HepG2 (cell line): ENCODE data around the gene VPS25. TPM values are rescaled to one million over a fixed set of nuclear protein-coding genes. Genes with fewer than 3 reads are reported as not detected.

ENCODE experiments used
- CCDC6 ChIP-seq: sonication (generic); formaldehyde crosslinking; IDR thresholded peaks from 2 replicates; pipeline ENCODE4 v1.8.1; 2022; ENCODE audit warnings: mild to moderate bottlenecking, missing genetic modification reagents, moderate library complexity
- DMTF1 ChIP-seq: sonication (generic); formaldehyde crosslinking; IDR thresholded peaks from 2 replicates; pipeline ENCODE4 v1.4.0; 2020; ENCODE audit warnings: mild to moderate bottlenecking, missing genetic modification reagents
- HIVEP1 ChIP-seq: sonication (generic); formaldehyde crosslinking; IDR thresholded peaks from 2 replicates; pipeline ENCODE4 v1.4.0; 2020; ENCODE audit warnings: mild to moderate bottlenecking, missing genetic modification reagents
- HNRNPK ChIP-seq: fragments of 200-400 bp; formaldehyde crosslinking; IDR thresholded peaks from 2 replicates; pipeline ENCODE4 v1.6.1; 2018; ENCODE audit warnings: low read length, low read depth, moderate library complexity, mild to moderate bottlenecking; ENCODE audit not compliant: poor library complexity, severe bottlenecking
- KIAA2018 ChIP-seq: sonication (generic); formaldehyde crosslinking; IDR thresholded peaks from 2 replicates; pipeline ENCODE4 v1.5.0; 2020; ENCODE audit warnings: mild to moderate bottlenecking, missing genetic modification reagents, borderline replicate concordance
- KLF6 ChIP-seq: IDR thresholded peaks from 2 replicates; pipeline ENCODE4 v1.8.0; 2016; ENCODE audit warnings: missing biosample characterization, missing genetic modification reagents
- ZNF501 ChIP-seq: sonication (generic); formaldehyde crosslinking; IDR thresholded peaks from 2 replicates; pipeline ENCODE4 v1.5.1; 2020; ENCODE audit warnings: mild to moderate bottlenecking, moderate library complexity, missing genetic modification reagents
- ZSCAN25 ChIP-seq: sonication (generic); formaldehyde crosslinking; IDR thresholded peaks from 2 replicates; pipeline ENCODE4 v1.8.0; 2022; ENCODE audit warnings: mild to moderate bottlenecking, missing genetic modification reagents
- polyA plus RNA-seq, 8 experiments: library from polyadenylated mRNA; depleted of rRNA in 3 of 8; stranded (reverse) in 7 of 8; unstranded in 1 of 8; fragments of >200 nt; fragmentation: Illumina TruSeq in 4 of 8; extraction: Trizol in 4 of 8; gene quantifications; 2 replicates each; pipeline versions ENCODE4 v1.2.1 to v1.2.3, GENCODE V29; 2011 to 2016; ENCODE audit warnings: low read depth in 4 of 8, missing spikeins in 1 of 8, mixed read lengths in 1 of 8; ENCODE audit not compliant: insufficient read depth in 1 of 8
- total RNA-seq, 5 experiments: library from RNA; depleted of rRNA; stranded (reverse); fragments of >200 nt; fragmentation: Illumina TruSeq; extraction: Trizol; gene quantifications; 2 replicates each; pipeline ENCODE4 v1.2.3, GENCODE V29; 2016; ENCODE audit warnings: low read depth in 1 of 5
- TF ChIP-seq, protein P1 (sequence below): sonication (generic); formaldehyde crosslinking; IDR thresholded peaks from 2 replicates; pipeline ENCODE4 v1.5.1; 2020; ENCODE audit warnings: mild to moderate bottlenecking, missing genetic modification reagents, borderline replicate concordance
- TF ChIP-seq, protein P2 (sequence below): sonication (generic); formaldehyde crosslinking; IDR thresholded peaks from 2 replicates; pipeline ENCODE4 v1.9.0; 2022; ENCODE audit warnings: missing genetic modification reagents, mild to moderate bottlenecking, borderline replicate concordance

VPS25 gene
- total and polyA plus RNA-seq, 2 of the 13 experiments (the other 11 are each of a cell fraction or from before 2014, with no cell fraction given) = 161 to 249 TPM

DNA sequence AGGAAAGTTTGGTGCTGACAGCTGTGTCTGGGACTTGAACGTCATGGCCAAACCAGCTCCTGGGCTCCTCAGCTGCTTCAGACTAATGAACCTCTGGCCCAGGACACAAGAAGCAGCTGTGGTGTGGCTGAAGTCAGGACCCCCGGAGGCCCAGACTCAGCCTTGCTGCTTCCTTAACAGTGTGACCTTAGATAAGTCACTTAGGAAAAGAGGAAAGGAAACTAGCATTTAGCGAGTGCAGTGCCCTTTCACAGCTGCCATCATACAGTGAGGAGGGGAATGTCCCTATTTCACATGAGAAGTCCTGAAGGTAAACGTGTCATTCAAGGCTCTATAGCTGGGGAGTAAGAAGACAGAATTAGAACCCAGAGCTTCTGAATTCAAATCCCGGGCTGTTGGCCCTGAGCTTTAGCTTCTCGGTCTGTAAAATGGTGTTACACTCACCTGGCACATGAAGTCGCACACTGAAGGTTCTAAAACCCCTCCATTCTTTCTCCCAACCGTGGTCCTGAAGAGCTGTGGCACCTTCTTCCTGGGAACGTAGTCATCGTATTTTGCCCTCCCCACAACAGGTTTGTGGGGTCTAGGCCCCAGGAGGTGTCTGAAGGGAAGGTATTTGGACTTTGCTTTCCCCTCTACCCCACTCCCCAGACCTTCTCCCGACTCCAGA lies 13.1 kb upstream of the VPS25 start (continued):
- TF ChIP-seq HNRNPK (no peak), ZSCAN25 (CRISPR knock-in tag) (no peak), DMTF1 (CRISPR knock-in tag) (no peak), CCDC6 (CRISPR knock-in tag) (no peak), ZNF501 (CRISPR knock-in tag) (no peak), KLF6 (CRISPR knock-in tag) (no peak), HIVEP1 (CRISPR knock-in tag) (0 out of 2 replicates have a peak, but pooled peaks have one; percentile 17), KIAA2018 (0 out of 2 replicates have a peak, but pooled peaks have one; percentile 5)
- TF ChIP-seq, protein P1, sequence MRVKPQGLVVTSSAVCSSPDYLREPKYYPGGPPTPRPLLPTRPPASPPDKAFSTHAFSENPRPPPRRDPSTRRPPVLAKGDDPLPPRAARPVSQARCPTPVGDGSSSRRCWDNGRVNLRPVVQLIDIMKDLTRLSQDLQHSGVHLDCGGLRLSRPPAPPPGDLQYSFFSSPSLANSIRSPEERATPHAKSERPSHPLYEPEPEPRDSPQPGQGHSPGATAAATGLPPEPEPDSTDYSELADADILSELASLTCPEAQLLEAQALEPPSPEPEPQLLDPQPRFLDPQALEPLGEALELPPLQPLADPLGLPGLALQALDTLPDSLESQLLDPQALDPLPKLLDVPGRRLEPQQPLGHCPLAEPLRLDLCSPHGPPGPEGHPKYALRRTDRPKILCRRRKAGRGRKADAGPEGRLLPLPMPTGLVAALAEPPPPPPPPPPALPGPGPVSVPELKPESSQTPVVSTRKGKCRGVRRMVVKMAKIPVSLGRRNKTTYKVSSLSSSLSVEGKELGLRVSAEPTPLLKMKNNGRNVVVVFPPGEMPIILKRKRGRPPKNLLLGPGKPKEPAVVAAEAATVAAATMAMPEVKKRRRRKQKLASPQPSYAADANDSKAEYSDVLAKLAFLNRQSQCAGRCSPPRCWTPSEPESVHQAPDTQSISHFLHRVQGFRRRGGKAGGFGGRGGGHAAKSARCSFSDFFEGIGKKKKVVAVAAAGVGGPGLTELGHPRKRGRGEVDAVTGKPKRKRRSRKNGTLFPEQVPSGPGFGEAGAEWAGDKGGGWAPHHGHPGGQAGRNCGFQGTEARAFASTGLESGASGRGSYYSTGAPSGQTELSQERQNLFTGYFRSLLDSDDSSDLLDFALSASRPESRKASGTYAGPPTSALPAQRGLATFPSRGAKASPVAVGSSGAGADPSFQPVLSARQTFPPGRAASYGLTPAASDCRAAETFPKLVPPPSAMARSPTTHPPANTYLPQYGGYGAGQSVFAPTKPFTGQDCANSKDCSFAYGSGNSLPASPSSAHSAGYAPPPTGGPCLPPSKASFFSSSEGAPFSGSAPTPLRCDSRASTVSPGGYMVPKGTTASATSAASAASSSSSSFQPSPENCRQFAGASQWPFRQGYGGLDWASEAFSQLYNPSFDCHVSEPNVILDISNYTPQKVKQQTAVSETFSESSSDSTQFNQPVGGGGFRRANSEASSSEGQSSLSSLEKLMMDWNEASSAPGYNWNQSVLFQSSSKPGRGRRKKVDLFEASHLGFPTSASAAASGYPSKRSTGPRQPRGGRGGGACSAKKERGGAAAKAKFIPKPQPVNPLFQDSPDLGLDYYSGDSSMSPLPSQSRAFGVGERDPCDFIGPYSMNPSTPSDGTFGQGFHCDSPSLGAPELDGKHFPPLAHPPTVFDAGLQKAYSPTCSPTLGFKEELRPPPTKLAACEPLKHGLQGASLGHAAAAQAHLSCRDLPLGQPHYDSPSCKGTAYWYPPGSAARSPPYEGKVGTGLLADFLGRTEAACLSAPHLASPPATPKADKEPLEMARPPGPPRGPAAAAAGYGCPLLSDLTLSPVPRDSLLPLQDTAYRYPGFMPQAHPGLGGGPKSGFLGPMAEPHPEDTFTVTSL = no peak
- TF ChIP-seq, protein P2, sequence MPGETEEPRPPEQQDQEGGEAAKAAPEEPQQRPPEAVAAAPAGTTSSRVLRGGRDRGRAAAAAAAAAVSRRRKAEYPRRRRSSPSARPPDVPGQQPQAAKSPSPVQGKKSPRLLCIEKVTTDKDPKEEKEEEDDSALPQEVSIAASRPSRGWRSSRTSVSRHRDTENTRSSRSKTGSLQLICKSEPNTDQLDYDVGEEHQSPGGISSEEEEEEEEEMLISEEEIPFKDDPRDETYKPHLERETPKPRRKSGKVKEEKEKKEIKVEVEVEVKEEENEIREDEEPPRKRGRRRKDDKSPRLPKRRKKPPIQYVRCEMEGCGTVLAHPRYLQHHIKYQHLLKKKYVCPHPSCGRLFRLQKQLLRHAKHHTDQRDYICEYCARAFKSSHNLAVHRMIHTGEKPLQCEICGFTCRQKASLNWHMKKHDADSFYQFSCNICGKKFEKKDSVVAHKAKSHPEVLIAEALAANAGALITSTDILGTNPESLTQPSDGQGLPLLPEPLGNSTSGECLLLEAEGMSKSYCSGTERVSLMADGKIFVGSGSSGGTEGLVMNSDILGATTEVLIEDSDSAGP = no peak
